Activated T-helper 1 cell treated with anti-CD3 and anti-CD28 coated beads, Interleukin-12 subunit alpha, Interleukin-12 subunit beta, Interleukin-2, Interleukin-4 antibody, amounts not matched to agents 30 ng/mL and 10 ng/mL and 1 ng/mL, durations not matched to agents 14 hours and 24 hours and 36 hours (primary cell): ENCODE measurements around the gene DENND2A. TPM values are rescaled to one million over a fixed set of nuclear protein-coding genes. Genes with fewer than 3 reads are reported as not detected.
"Not testable (repeated sequence)": the region's sequence is repeated elsewhere in the genome, so short reads cannot be mapped to it uniquely, and the experiment has no call there.

Experiments used
- DNase-seq: peaks from one replicate; pipeline ENCODE4 v3.0.0; 2021; ENCODE audit warnings: low spot score
- H3K27ac Mint-ChIP-seq: one replicate; pipeline ENCODE4 v1.8.0; 2021; ENCODE audit warnings: mild to moderate bottlenecking, mixed read lengths
- H3K27me3 Mint-ChIP-seq: one replicate; pipeline ENCODE4 v1.8.0; 2022; ENCODE audit warnings: mild to moderate bottlenecking, moderate library complexity, mixed read lengths; ENCODE audit not compliant: insufficient read depth
- H3K36me3 Mint-ChIP-seq: one replicate; pipeline ENCODE4 v1.8.0; 2021; ENCODE audit warnings: low read depth, mixed read lengths
- H3K4me1 Mint-ChIP-seq: one replicate; pipeline ENCODE4 v1.8.0; 2021; ENCODE audit warnings: low read depth, mixed read lengths
- H3K4me3 Mint-ChIP-seq: one replicate; pipeline ENCODE4 v1.8.0; 2021; ENCODE audit warnings: mild to moderate bottlenecking, moderate library complexity, mixed read lengths
- H3K9me3 Mint-ChIP-seq: one replicate; pipeline ENCODE4 v1.8.0; 2021; ENCODE audit warnings: mixed read lengths
- intact Hi-C: fragments of 100-400 bp; cut with micrococcal nuclease; formaldehyde crosslinking; loops from one replicate; pipeline ENCODE4 v1.15.1; 2024
- total RNA-seq: library from RNA; stranded (reverse); gene quantifications from 2 replicates; pipeline ENCODE4 v1.2.3, GENCODE V29; 2022

The DENND2A gene
- total RNA-seq, 1 donor from 2014 or later = not detected

DNA sequence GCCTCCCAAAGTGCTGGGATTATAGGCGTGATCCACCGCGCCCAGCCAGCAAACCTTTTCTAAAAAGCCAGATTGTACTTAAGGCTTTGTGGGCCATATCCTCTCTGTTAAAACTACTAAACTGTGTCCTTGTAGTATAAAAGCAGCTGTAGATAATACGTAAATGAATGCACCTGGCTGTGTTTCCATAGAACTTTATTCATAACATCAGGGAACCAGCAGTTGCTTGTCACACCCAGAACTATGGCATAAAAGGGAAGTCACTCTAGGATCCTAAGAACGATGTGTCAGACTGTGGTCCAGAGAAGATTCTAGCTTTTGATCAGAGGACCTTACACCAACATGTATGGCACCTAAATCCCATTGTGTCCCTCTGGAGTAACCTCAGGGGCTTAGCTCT, 63.0 kb downstream of the DENND2A start:
- DNase-seq = no peak
- Mint-ChIP-seq H3K4me3 (no peak overlapping the region), H3K27ac (no peak overlapping the region), H3K27me3 (peaks cover 10% of the 10 kb centered on the region), H3K4me1 (no peaks in the 10 kb centered on the region), H3K36me3 (no peaks in the 10 kb centered on the region), H3K9me3 (no peaks in the 10 kb centered on the region)
- intact Hi-C loops = no loop called here

DNA sequence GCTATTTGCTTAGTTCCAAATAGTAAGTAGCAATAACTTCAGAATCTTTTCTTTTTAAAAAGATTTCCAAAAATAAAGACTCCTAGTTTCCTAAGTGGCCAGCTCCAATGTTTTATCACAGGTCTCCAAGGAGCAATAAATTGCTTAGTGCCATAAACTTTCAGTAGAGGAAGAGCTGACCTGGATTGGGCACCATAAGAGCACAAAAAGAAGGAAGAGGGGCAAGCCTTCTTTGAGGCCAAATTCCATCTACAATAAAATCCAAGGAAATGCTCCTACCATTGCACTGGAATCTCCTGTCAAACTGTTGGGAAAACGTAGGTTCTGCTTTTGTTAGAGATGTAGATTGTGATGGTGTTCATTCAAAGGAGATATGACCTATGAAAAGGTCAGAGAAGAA, 64.0 kb downstream of the DENND2A start:
- Mint-ChIP-seq H3K9me3 (no peaks in the 10 kb centered on the region), H3K27me3 (peaks cover 10% of the 10 kb centered on the region), H3K27ac (no peak overlapping the region), H3K4me1 (no peaks in the 10 kb centered on the region), H3K4me3 (no peak overlapping the region), H3K36me3 (no peaks in the 10 kb centered on the region)
- intact Hi-C loops = no loop called here
- no peak for DNase-seq

DNA sequence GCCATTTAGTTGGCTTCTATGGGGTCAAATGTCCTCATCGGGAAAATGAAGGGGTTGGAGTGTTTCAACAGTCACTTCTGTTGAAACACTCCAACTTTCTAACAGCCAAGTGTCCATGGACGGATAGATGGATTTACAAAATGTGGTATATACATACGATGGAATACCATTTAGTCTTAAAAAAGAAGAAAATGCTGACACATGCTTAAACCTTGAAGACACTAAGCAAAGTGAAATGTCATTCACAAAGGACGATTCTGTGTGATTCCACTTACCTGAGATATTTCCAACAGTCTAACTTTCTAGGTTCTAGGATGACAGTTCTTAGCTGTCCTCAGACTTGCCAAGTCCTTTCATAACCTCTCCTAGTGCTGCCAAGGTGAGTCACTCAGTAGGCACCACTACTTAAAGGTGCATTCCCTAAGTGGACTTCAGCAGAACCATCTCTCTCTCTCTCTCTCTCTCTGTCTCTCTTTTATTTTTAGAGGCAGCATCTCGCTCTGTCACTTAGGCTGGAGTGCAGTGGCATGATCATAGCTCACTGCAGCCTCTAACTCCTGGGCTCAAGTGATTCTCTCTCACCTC, 69.0 kb downstream of the DENND2A start:
- no peak for DNase-seq
- no peak overlapping the region for H3K27ac Mint-ChIP-seq
- H3K4me3 Mint-ChIP-seq = no peak overlapping the region
- H3K36me3 Mint-ChIP-seq = no peaks in the 10 kb centered on the region
- no peaks in the 10 kb centered on the region for H3K4me1 Mint-ChIP-seq
- H3K9me3 Mint-ChIP-seq = no peaks in the 10 kb centered on the region
- intact Hi-C loops = no loop called here
- H3K27me3 Mint-ChIP-seq = peaks cover 7% of the 10 kb centered on the region

DNA sequence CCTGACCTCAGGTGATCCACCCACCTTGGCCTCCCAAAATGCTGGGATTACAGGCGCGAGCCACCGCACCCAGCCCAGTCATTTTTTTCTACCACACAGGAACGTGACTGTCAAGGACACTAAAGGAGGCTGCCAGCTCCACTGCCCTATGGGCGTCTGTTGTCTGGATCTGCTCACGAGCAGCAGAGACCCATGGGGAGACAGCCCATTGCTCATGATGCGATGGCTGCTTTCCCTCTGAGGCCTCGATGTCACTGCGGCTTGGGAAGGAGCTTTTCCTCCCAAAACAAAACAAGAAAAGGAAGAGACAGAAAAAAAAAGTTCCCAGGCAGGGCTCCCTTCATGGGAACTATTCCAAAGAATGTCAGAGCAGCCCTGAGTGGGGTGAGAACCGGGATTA, 70.5 kb downstream of the DENND2A start:
- Mint-ChIP-seq H3K36me3 (no peaks in the 10 kb centered on the region), H3K4me1 (no peaks in the 10 kb centered on the region), H3K27ac (no peak overlapping the region), H3K9me3 (no peaks in the 10 kb centered on the region), H3K27me3 (peaks cover 8% of the 10 kb centered on the region), H3K4me3 (no peak overlapping the region)
- intact Hi-C loops = no loop called here
- no peak for DNase-seq

DNA sequence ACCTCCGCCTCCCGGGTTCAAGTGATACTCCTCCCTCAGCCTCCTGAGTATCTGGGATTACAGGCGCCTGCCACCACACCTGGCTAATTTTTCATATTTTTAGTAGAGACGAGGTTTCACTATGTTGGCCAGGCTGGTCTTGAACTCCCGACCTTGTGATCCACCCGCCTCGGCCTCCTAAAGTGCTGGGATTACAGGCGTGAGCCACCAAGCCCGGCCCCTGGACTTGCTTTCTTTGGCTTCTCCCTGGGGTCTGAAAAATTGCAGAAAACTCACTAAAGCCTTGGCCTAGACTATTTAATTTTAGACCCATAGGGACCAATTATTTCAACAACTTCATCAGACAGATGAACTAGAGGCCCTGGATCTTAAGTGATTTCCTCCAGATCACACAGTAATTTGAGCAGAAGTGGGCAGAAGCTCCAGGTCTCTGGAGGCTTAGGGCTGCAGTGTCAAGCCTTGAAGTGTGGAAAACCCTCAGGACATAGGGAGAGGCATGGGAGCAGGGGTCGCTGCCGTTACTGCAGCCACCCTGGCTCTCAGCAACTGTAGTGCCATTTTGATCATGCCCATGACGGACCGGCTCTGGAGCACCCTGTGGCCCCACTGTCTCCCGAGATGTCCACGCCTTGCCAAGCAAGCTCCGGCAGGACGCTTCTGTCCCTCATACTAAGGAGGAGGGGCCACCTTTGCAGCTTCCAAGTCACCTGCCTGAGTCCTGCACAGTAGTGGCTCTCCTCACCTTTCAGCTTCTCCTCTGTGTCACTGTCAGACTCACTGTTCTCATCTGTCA, 72.4 kb downstream of the DENND2A start:
- no peak for DNase-seq
- H3K4me1 Mint-ChIP-seq = no peaks in the 10 kb centered on the region
- intact Hi-C loops = no loop called here
- no peaks in the 10 kb centered on the region for H3K9me3 Mint-ChIP-seq
- no peak overlapping the region for H3K27ac Mint-ChIP-seq
- H3K36me3 Mint-ChIP-seq = no peaks in the 10 kb centered on the region
- no peak overlapping the region for H3K4me3 Mint-ChIP-seq
- H3K27me3 Mint-ChIP-seq = peaks cover 7% of the 10 kb centered on the region

DNA sequence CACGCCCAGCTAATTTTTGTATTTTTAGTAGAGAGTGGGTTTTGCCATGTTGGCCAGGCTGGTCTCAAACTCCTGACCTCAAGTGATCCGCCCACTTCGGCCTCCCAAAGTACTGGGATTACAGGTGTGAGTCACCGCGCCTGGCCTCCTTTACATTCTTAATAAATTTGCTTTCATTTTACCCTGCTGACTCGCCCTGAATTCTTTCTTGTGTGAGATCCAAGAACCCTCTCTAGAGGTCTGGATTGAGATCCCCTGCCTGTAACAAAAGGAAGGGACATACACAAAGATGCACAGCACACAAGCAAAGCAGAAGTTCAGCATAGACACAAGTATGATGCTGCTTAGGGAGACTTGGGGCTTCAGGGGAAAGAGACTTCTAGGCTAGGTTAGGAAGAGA, 74.4 kb downstream of the DENND2A start:
- H3K9me3 Mint-ChIP-seq, H3K36me3 Mint-ChIP-seq, H3K4me1 Mint-ChIP-seq, H3K27ac Mint-ChIP-seq, H3K27me3 Mint-ChIP-seq, intact Hi-C loops, H3K4me3 Mint-ChIP-seq, DNase-seq: not testable (repeated sequence)

DNA sequence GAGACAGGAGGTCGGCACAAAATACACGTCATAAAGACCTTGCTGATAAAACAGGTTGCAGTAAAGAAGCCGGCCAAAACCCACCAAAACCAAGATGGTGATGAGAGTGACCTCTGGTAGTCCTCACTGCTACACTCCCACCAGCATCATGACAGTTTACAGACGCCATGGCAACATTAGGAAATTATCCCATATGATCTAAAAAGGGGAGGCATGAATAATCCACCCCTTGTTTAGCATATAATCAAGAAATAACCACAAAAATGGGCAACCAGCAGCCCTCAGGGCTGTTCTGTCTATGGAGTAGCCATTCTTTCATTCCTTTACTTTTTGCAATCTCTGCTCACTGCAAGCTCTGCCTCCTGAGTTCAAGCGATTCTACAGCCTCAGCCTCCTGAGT, 74.9 kb downstream of the DENND2A start:
- H3K4me3 Mint-ChIP-seq, DNase-seq, H3K9me3 Mint-ChIP-seq, H3K27me3 Mint-ChIP-seq, intact Hi-C loops, H3K4me1 Mint-ChIP-seq, H3K27ac Mint-ChIP-seq, H3K36me3 Mint-ChIP-seq: not testable (repeated sequence)

DNA sequence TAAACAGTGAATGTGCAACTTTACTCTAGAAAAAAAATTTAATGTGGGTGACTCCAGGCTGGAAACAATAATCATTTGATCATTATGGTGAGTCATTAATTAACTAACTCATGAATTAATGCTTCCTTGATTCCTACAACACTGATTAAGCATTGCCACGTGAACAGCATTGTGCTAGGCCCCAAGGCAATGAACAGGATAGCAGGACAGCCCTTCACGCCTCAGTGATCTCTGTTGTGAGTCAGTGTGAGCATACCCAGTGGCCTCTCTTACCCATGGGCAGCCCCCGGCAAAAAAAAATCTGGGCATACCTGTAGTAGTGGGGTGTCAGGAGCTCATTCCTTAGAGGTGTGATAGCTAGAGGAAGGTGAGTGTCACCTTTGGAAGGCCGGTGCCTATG, 76.0 kb downstream of the DENND2A start:
- no peaks in the 10 kb centered on the region for H3K9me3 Mint-ChIP-seq
- no peak overlapping the region for H3K4me3 Mint-ChIP-seq
- no peak overlapping the region for H3K27ac Mint-ChIP-seq
- DNase-seq = no peak
- intact Hi-C loops = no loop called here
- H3K36me3 Mint-ChIP-seq = no peaks in the 10 kb centered on the region
- peaks cover 13% of the 10 kb centered on the region for H3K27me3 Mint-ChIP-seq
- H3K4me1 Mint-ChIP-seq = no peaks in the 10 kb centered on the region

DNA sequence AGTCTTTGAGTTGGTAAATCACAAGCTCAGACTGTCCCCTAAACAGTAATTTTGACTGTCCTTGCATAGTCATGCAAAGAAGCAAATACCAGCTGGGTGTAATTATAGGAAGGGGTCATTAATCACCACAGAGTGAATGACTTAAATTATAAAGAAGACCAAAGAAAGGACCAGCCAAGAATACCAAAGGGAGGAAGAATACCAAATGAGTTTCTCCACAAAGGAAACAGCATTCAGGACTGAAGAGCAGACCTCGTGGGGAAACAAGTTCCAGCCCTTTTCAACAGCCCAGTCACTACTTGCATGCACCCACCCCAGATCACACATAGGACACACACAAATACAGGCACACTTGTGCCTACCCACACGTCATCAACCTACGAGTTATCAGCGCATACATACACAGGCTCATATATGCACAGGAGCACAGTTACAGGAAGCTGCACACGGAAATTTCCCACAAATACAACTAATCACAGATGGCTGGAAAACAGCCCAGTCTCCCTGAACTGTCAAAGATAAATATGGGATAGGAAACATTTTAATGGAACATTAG, 77.6 kb downstream of the DENND2A start:
- Mint-ChIP-seq H3K4me3 (no peak overlapping the region), H3K4me1 (no peaks in the 10 kb centered on the region), H3K27ac (no peak overlapping the region), H3K27me3 (peaks cover 14% of the 10 kb centered on the region), H3K9me3 (no peaks in the 10 kb centered on the region), H3K36me3 (no peaks in the 10 kb centered on the region)
- no peak for DNase-seq
- intact Hi-C loops = no loop called here

DNA sequence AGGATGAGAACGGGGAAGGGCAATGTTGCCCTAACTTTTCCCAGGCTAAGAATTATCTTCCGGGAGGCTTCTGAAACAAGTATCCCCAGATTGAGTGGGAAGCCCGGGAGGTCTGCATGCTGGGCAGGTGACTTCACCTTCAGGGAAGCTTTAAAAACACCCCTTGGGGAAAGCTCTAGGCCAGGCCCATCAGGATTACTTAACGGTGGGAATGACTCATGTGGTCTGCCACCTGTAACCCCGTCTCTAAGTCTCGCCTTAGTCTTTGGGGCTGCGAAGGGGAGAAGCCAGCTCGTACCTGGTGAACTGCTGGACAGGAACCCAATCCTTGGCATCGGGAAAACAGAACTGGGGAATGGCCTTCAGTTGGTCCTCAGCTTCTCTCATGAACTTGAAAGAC, 81.2 kb downstream of the DENND2A start:
- H3K9me3 Mint-ChIP-seq = no peaks in the 10 kb centered on the region

DNA sequence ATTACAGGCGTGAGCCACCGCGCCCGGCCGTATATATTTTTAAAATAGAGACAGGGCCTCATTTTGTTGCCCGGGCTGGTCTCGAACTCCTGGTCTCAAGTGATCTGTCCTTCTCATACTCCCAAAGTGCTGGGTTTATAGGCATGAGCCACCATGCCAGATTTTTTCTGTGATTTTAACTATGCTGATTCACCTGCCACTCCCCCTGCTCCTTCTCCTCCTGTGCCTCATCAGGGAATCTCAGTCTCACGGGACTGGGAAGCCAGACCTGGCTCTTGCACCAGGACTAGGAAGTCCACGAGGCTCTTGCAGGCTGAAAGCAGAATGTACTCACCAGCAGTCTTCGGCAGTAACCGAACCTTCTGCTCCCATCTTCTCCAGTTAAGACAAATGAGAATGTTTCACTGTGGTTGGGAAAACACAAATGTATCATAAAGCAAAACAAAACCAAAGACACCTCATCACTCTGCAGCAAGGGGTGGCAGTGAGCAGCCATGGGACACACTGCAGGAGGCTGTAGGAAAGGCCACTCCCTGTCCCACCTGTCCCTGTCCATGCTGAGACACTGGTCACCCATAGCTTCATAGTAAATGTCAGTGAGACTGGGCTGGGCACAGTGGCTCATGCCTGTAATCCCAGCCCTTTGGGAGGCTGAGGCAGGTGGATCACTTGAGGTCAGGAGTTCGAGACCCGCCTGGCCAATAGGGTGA, 82.6 kb downstream of the DENND2A start:
- intact Hi-C loops = no loop called here
- Mint-ChIP-seq H3K27ac (no peak overlapping the region), H3K4me3 (no peak overlapping the region), H3K4me1 (no peaks in the 10 kb centered on the region), H3K36me3 (no peaks in the 10 kb centered on the region), H3K9me3 (no peaks in the 10 kb centered on the region), H3K27me3 (peaks cover 8% of the 10 kb centered on the region)
- DNase-seq = no peak

More for the DNA sequence above, 81.2 kb downstream of the DENND2A start:
- Mint-ChIP-seq H3K36me3 (no peaks in the 10 kb centered on the region), H3K4me1 (no peaks in the 10 kb centered on the region), H3K27ac (no peak overlapping the region), H3K4me3 (no peak overlapping the region), H3K27me3 (peaks cover 8% of the 10 kb centered on the region)
- DNase-seq = no peak
- intact Hi-C loops = no loop called here

DNA sequence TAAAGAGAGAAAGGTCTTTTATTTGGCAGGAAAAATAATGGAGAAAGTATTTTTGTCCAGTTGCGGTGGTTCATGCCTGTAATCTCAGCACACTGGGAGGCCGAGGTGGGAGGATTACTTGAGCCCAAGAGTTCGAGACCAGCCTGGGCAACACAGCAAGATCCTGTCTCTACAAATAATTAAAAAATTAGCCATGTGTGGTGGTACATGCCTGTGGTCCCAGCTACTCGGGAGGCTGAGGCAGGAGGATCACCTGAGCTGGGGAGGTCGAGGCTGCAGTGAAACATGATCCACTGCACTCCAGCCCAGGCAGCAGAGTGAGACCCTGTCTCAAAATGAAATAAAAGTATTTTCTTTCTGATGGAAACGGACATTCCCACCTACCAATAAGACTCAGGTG, 83.5 kb downstream of the DENND2A start:
- Mint-ChIP-seq H3K4me3 (no peak overlapping the region), H3K36me3 (no peaks in the 10 kb centered on the region), H3K27ac (no peak overlapping the region), H3K4me1 (no peaks in the 10 kb centered on the region), H3K27me3 (peaks cover 8% of the 10 kb centered on the region), H3K9me3 (no peaks in the 10 kb centered on the region)
- intact Hi-C loops = no loop called here
- no peak for DNase-seq

DNA sequence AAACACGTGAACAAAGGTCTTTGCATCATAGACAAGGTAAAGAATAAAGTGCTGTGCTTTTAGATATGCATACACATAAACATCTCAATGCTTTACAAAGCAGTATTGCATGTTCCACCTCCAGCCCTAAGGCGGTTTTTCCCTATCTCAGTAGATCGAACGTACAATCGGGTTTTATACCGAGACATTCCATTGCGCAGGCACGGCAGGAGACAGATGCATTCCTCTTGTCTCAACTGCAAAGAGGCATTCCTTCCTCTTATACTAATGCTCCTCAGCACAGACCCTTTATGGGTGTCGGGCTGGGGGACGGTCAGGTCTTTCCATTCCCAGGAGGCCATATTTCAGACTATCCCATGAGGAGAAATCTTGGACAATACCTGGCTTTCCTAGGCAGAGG, 87.4 kb downstream of the DENND2A start:
- H3K27me3 Mint-ChIP-seq, H3K36me3 Mint-ChIP-seq, DNase-seq, H3K4me1 Mint-ChIP-seq, intact Hi-C loops, H3K4me3 Mint-ChIP-seq, H3K27ac Mint-ChIP-seq, H3K9me3 Mint-ChIP-seq: not testable (repeated sequence)
